A549 (cell line): ENCODE results near the gene SH3D21.

Experiments
- CTCF ChIP-seq: fragments of >200 bp; sonication (Bioruptor Twin); formaldehyde crosslinking; IDR thresholded peaks from 3 replicates; pipeline ENCODE4 v1.5.1; 2016
- NR3C1 ChIP-seq: fragments of >200 bp; sonication (Bioruptor Twin); formaldehyde crosslinking; IDR thresholded peaks from 3 replicates; pipeline ENCODE4 v1.6.1; 2017
- RFX5 ChIP-seq: fragments of 450-650 bp; IDR thresholded peaks from 2 replicates; pipeline ENCODE4 v1.7.1; 2014; ENCODE audit warnings: antibody characterized with exemption, mild to moderate bottlenecking, moderate library complexity

- TF ChIP-seq CTCF (no peak), NR3C1 (no peak), RFX5 (no peak)
Measured at GRCh38 chr1:36323636-36324352, 17.6 kb downstream of the SH3D21 start, which contains the start of gene EVA1B.
